Spleen (tissue), 11 donors: ENCODE data around the gene ZNF429. TPM values are rescaled to one million over a fixed set of nuclear protein-coding genes. Genes with fewer than 3 reads are reported as not detected.

ENCODE experiments used
- DNase-seq: peaks from one replicate; pipeline ENCODE4 v3.0.0-alpha.2; 2020
- H3K27ac ChIP-seq, 8 donors: fragments of 200-600 bp; sonication (generic) in 7 of 8; 1 replicate in 4 of 8; 2 replicates in 4 of 8; pipeline versions ENCODE4 v1.5.0 to v1.8.0; 2016 to 2021; ENCODE audit warnings: inconsistent platforms in 4 of 8, mild to moderate bottlenecking in 4 of 8, moderate library complexity in 1 of 8
- H3K27me3 ChIP-seq, 7 donors: fragments of 200-600 bp; sonication (generic) in 6 of 7; replicated peaks in 1 of 7; 1 replicate in 4 of 7; 2 replicates in 3 of 7; pipeline versions ENCODE4 v1.5.0 to v1.8.0; 2016 to 2021; ENCODE audit warnings: inconsistent platforms in 3 of 7, mild to moderate bottlenecking in 1 of 7
- H3K36me3 ChIP-seq, 6 donors: fragments of 200-600 bp; sonication (generic) in 5 of 6; 1 replicate in 4 of 6; 2 replicates in 2 of 6; pipeline versions ENCODE4 v1.5.0 to v1.8.0; 2016 to 2021; ENCODE audit warnings: inconsistent platforms in 2 of 6
- H3K4me1 ChIP-seq, 6 donors: fragments of 200-600 bp; sonication (generic) in 5 of 6; 1 replicate in 3 of 6; 2 replicates in 3 of 6; pipeline versions ENCODE4 v1.5.0 to v1.8.0; 2016 to 2021; ENCODE audit warnings: inconsistent platforms in 3 of 6
- H3K4me3 ChIP-seq, 8 donors: fragments of 200-600 bp; sonication (generic) in 7 of 8; 1 replicate in 4 of 8; 2 replicates in 4 of 8; pipeline versions ENCODE4 v1.5.0 to v1.8.0; 2016 to 2021; ENCODE audit warnings: inconsistent platforms in 4 of 8, mild to moderate bottlenecking in 4 of 8, moderate library complexity in 2 of 8
- H3K9me3 ChIP-seq, 8 donors: fragments of 200-600 bp; sonication (generic) in 7 of 8; 1 replicate in 4 of 8; 2 replicates in 4 of 8; pipeline versions ENCODE4 v1.5.0 to v1.8.0; 2016 to 2021; ENCODE audit warnings: inconsistent platforms in 4 of 8
- CTCF ChIP-seq, 11 experiments: fragments of 200-600 bp in 7 of 11; fragments of 450-650 bp in 4 of 11; sonication (generic) in 4 of 11; IDR thresholded peaks in 8 of 11; conservative IDR thresholded peaks in 3 of 11; 1 replicate in 7 of 11; 2 replicates in 4 of 11; pipeline versions ENCODE4 v1.4.0 to v1.8.0; 2016 to 2021; ENCODE audit warnings: antibody characterized with exemption in 11 of 11, inconsistent platforms in 4 of 11, mild to moderate bottlenecking in 1 of 11
- POLR2A ChIP-seq, 3 donors: fragments of 450-650 bp; IDR thresholded peaks; one replicate each; pipeline ENCODE4 v1.5.1; 2017; ENCODE audit warnings: antibody characterized with exemption in 3 of 3, mild to moderate bottlenecking in 1 of 3
- POLR2AphosphoS5 ChIP-seq, 3 donors: sonication (generic); formaldehyde crosslinking; IDR thresholded peaks; one replicate each; pipeline ENCODE4 v1.5.1; 2017; ENCODE audit warnings: antibody characterized with exemption in 3 of 3
- WGBS, 5 donors: extraction: QIAGEN DNeasy Blood & Tissue Kit in 3 of 5; methylation state at CpG; one replicate each; pipeline versions ENCODE4 v1.1.5 to v1.1.7; 2013 to 2018; 5-methylcytosine and 5-hydroxymethylcytosine counted together
- intact Hi-C: fragments of 100-400 bp; cut with DNase I; formaldehyde crosslinking; loops from one replicate; pipeline ENCODE4 v1.15.0; 2023; ENCODE audit warnings: low total_unique reads
- polyA plus RNA-seq, 3 donors: library from polyadenylated mRNA; stranded (reverse); fragments of 200-250 nt; gene quantifications; one replicate each; pipeline ENCODE4 v1.2.1, GENCODE V29; 2013
- total RNA-seq, 7 donors: library from RNA; depleted of rRNA in 3 of 7; stranded (reverse); fragments of >200 nt in 3 of 7; fragmentation: NEBNext Ultra II Directional in 4 of 7; extraction: Animal tissue kit (Norgen Biotek cat#: 25700) in 4 of 7; gene quantifications; one replicate each; pipeline versions ENCODE4 v1.1.0 to v1.2.1, GENCODE V29; 2016 to 2021
- donor health status: healthy with polysubstance abuse.
- donor health status: DM: no; HTN: no; CAD: no; lungs with moderate emphysema.
- donor health status: DM: no; HTN: no; CAD: no.
- donor health status: Bipolar disorder and iron deficiency.
- donor health status: healthy.
- donor health status: DM: no; HTN: no; CAD: no.
- donor health status: DM: yes; HTN: yes; CAD: no.

ZNF429 gene
- total and polyA plus RNA-seq, 10 donors, result 6.9 to 45.0 (median 16.9) TPM

GRCh38 chr19:21603431-21604231, 98.2 kb downstream of the ZNF429 start:
- no peaks in the 10 kb centered on the region for H3K9me3 ChIP-seq
- intact Hi-C loops, result no loop called here
- peak overlapping the region in 5 of 8 donors; percentile 34 to 69 (median 40) for H3K4me3 ChIP-seq
- 39 to 71% (median 63%) methylated on average over 8 of the region's 8 CpGs for WGBS, 5 donors
- H3K4me1 ChIP-seq, result peaks cover 4 to 36% (median 19%) of the 10 kb centered on the region in 6 donors
- no peaks in the 10 kb centered on the region for H3K36me3 ChIP-seq
- H3K27ac ChIP-seq, result peak overlapping the region in 7 of 8 donors; percentile 53 to 86 (median 74)
- no peak for DNase-seq
- no peak for TF ChIP-seq POLR2A (IDR thresholded peaks at IDR 0.05)
- TF ChIP-seq POLR2AphosphoS5 (IDR thresholded peaks at IDR 0.05), result no peak
- no peak for TF ChIP-seq CTCF (IDR thresholded peaks at IDR 0.05 in 8 of 11, conservative IDR thresholded peaks at IDR 0.05 in 3 of 11)
- no peaks in the 10 kb centered on the region for H3K27me3 ChIP-seq

- intact Hi-C loops, result no loop called here
- Histone ChIP-seq H3K27ac (peak overlapping the region; percentile 38 to 86 (median 70)), H3K4me3 (peak overlapping the region; percentile 21 to 69 (median 38)), H3K9me3 (no peaks in the 10 kb centered on the region), H3K4me1 (peaks cover 4 to 36% (median 19%) of the 10 kb centered on the region in 6 donors), H3K36me3 (no peaks in the 10 kb centered on the region), H3K27me3 (no peaks in the 10 kb centered on the region)
- WGBS, 5 donors, result 5 to 9% (median 8%) methylated on average over 4 of the region's 4 CpGs
- TF ChIP-seq POLR2AphosphoS5 (IDR thresholded peaks at IDR 0.05) (no peak), CTCF (IDR thresholded peaks at IDR 0.05 in 8 of 11, conservative IDR thresholded peaks at IDR 0.05 in 3 of 11) (no peak), POLR2A (IDR thresholded peaks at IDR 0.05) (no peak)
- DNase-seq, result no peak
These were observed 99.0 kb downstream of the ZNF429 start for GRCh38 chr19:21604351-21604926.

Other genes with a start within 250 kb of the ZNF429 start
- gene ZNF708, start 176.2 kb upstream of the ZNF429 start, total RNA-seq, result 10 to 100 TPM; 18.8 to 42.7 (median 22.9) TPM
- gene ZNF708, start 176.2 kb upstream of the ZNF429 start, polyA plus RNA-seq, result 1 to 10 TPM; 4.9 to 7.0 (median 5.1) TPM
- 10 to 100 TPM in 2 of 7 donors, 1 to 10 TPM in 5; 6.2 to 16.5 (median 9.3) TPM for gene ZNF738, start 146.6 kb upstream of the ZNF429 start, total RNA-seq
- gene ZNF738, start 146.6 kb upstream of the ZNF429 start, polyA plus RNA-seq, result 1 to 10 TPM; 4.5 to 7.4 (median 5.4) TPM
- gene ZNF493, start 108.5 kb upstream of the ZNF429 start, total RNA-seq, result 10 to 100 TPM; 34.0 to 85.4 (median 39.8) TPM
- gene ZNF493, start 108.5 kb upstream of the ZNF429 start, polyA plus RNA-seq, result 1 to 10 TPM; 7.9 to 8.3 (median 8.1) TPM